ENCODE data around the gene R3HDM2. TPM values are rescaled to one million over a fixed set of nuclear protein-coding genes. Genes with fewer than 3 reads are reported as not detected.

The R3HDM2 gene
- total RNA-seq, 2 donors from 2014 or later: 82.7 to 116 TPM

DNA sequence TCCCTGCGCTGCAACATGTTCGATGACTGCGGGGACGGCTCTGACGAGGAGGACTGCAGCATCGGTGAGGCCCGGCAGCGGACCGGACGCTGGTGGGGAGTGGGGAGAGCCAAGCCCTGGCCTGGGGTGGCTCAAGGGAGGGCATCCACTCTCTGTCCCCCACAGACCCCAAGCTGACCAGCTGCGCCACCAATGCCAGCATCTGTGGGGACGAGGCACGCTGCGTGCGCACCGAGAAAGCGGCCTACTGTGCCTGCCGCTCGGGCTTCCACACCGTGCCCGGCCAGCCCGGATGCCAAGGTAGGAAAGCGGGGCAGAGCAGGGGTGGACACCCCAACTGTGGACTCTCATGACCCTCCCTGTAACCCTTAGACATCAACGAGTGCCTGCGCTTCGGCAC, 225.7 kb downstream of the R3HDM2 start:
- no peak overlapping the region for H3K27ac Mint-ChIP-seq
- TF ChIP-seq, protein P1, sequence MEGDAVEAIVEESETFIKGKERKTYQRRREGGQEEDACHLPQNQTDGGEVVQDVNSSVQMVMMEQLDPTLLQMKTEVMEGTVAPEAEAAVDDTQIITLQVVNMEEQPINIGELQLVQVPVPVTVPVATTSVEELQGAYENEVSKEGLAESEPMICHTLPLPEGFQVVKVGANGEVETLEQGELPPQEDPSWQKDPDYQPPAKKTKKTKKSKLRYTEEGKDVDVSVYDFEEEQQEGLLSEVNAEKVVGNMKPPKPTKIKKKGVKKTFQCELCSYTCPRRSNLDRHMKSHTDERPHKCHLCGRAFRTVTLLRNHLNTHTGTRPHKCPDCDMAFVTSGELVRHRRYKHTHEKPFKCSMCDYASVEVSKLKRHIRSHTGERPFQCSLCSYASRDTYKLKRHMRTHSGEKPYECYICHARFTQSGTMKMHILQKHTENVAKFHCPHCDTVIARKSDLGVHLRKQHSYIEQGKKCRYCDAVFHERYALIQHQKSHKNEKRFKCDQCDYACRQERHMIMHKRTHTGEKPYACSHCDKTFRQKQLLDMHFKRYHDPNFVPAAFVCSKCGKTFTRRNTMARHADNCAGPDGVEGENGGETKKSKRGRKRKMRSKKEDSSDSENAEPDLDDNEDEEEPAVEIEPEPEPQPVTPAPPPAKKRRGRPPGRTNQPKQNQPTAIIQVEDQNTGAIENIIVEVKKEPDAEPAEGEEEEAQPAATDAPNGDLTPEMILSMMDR (conservative IDR thresholded peaks at IDR 0.05): no peak
- DNase-seq: no peak
- Histone ChIP-seq H3K4me3 (ENCODE audit: low read length) (no peak overlapping the region), H3K27ac (ENCODE audit: low read depth, low read length) (no peak overlapping the region), H3K4me1 (ENCODE audit: control insufficient read depth, insufficient read depth, low read length) (no peaks in the 10 kb centered on the region), H3K9me3 (ENCODE audit: control insufficient read depth, low read length) (no peaks in the 10 kb centered on the region), H3K9ac (ENCODE audit: extremely low read depth, low read length, poor library complexity, severe bottlenecking) (no peak overlapping the region), H3K27me3 (ENCODE audit: control insufficient read depth, insufficient read depth, low read length, poor library complexity, severe bottlenecking) (no peaks in the 10 kb centered on the region), H3K36me3 (ENCODE audit: control insufficient read depth, insufficient read depth, low read length) (peaks cover 19% of the 10 kb centered on the region)
- no peaks in the 10 kb centered on the region for H3K4me1 Mint-ChIP-seq
- WGBS, 2 experiments (ENCODE audit: insufficient coverage in 1 of 2, insufficient read length in 1 of 2): 93 to 97% methylated on average over 6 to 26 of the region's 26 CpGs
- H3K9me3 Mint-ChIP-seq: no peaks in the 10 kb centered on the region
- no peak overlapping the region for H3K4me3 Mint-ChIP-seq
- no peaks in the 10 kb centered on the region for H3K27me3 Mint-ChIP-seq (ENCODE audit: insufficient read depth)
- peaks cover 49% of the 10 kb centered on the region for H3K36me3 Mint-ChIP-seq (ENCODE audit: low read depth)

DNA sequence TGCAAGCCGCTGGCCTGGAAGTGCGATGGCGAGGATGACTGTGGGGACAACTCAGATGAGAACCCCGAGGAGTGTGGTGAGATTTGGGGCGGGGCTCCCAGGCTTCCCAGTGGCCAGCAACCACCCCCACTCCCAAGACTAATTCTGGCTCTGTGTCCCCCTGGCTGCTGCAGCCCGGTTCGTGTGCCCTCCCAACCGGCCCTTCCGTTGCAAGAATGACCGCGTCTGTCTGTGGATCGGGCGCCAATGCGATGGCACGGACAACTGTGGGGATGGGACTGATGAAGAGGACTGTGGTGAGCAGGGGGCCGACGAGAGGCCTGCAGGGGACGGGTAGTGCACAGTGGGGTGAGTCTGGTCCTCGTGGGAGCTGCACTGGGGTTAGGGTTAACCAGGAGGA, 226.4 kb downstream of the R3HDM2 start:
- Histone ChIP-seq H3K27ac (ENCODE audit: low read depth, low read length) (no peak overlapping the region), H3K9ac (ENCODE audit: extremely low read depth, low read length, poor library complexity, severe bottlenecking) (no peak overlapping the region), H3K4me1 (ENCODE audit: control insufficient read depth, insufficient read depth, low read length) (no peaks in the 10 kb centered on the region), H3K4me3 (ENCODE audit: low read length) (no peak overlapping the region), H3K9me3 (ENCODE audit: control insufficient read depth, low read length) (no peaks in the 10 kb centered on the region), H3K36me3 (ENCODE audit: control insufficient read depth, insufficient read depth, low read length) (peaks cover 21% of the 10 kb centered on the region), H3K27me3 (ENCODE audit: control insufficient read depth, insufficient read depth, low read length, poor library complexity, severe bottlenecking) (no peaks in the 10 kb centered on the region)
- Mint-ChIP-seq H3K4me3 (no peak overlapping the region), H3K27me3 (ENCODE audit: insufficient read depth) (no peaks in the 10 kb centered on the region), H3K27ac (no peak overlapping the region), H3K4me1 (no peaks in the 10 kb centered on the region), H3K36me3 (ENCODE audit: low read depth) (peaks cover 52% of the 10 kb centered on the region), H3K9me3 (no peaks in the 10 kb centered on the region)
- DNase-seq: no peak
- 94 to 95% methylated on average over 7 to 19 of the region's 19 CpGs for WGBS, 2 experiments (ENCODE audit: insufficient coverage in 1 of 2, insufficient read length in 1 of 2)
- TF ChIP-seq, protein P1 (conservative IDR thresholded peaks at IDR 0.05): no peak

- 86 to 100% methylated on average over 2 to 11 of the region's 11 CpGs for WGBS, 2 experiments (ENCODE audit: insufficient coverage in 1 of 2, insufficient read length in 1 of 2)
- no peaks in the 10 kb centered on the region for H3K9me3 Mint-ChIP-seq
- H3K27me3 Mint-ChIP-seq (ENCODE audit: insufficient read depth): no peaks in the 10 kb centered on the region
- H3K36me3 ChIP-seq (ENCODE audit: control insufficient read depth, insufficient read depth, low read length): peaks cover 26% of the 10 kb centered on the region
- TF ChIP-seq, protein P1 (conservative IDR thresholded peaks at IDR 0.05): no peak
- no peaks in the 10 kb centered on the region for H3K9me3 ChIP-seq (ENCODE audit: control insufficient read depth, low read length)
- no peak overlapping the region for H3K4me3 Mint-ChIP-seq
- no peak overlapping the region for H3K9ac ChIP-seq (ENCODE audit: extremely low read depth, low read length, poor library complexity, severe bottlenecking)
- H3K4me1 Mint-ChIP-seq: no peaks in the 10 kb centered on the region
- peaks cover 57% of the 10 kb centered on the region for H3K36me3 Mint-ChIP-seq (ENCODE audit: low read depth)
- H3K27ac Mint-ChIP-seq: no peak overlapping the region
- no peak for DNase-seq
- H3K27ac ChIP-seq (ENCODE audit: low read depth, low read length): no peak overlapping the region
- no peaks in the 10 kb centered on the region for H3K27me3 ChIP-seq (ENCODE audit: control insufficient read depth, insufficient read depth, low read length, poor library complexity, severe bottlenecking)
- no peak overlapping the region for H3K4me3 ChIP-seq (ENCODE audit: low read length)
- no peaks in the 10 kb centered on the region for H3K4me1 ChIP-seq (ENCODE audit: control insufficient read depth, insufficient read depth, low read length)
Measured at GRCh38 chr12:57203791-57204190, 227.1 kb downstream of the R3HDM2 start.

Other genes with a start within 250 kb of the R3HDM2 start
- gene NXPH4, start 214.2 kb downstream of the R3HDM2 start, total RNA-seq: 1 to 10 TPM in 1 of 2 donors, under 1 TPM in 1; 0.31 to 1.1 TPM
- gene SHMT2, start 201.3 kb downstream of the R3HDM2 start, total RNA-seq: 100 to 1,000 TPM in 1 of 2 donors, 10 to 100 TPM in 1; 76.7 to 134 TPM
- gene STAC3, start 179.9 kb downstream of the R3HDM2 start, total RNA-seq: 1 to 10 TPM; 5.9 to 6.8 TPM
- not detected for gene INHBC, start 3.7 kb upstream of the R3HDM2 start, total RNA-seq
- under 1 TPM; 0.24 to 0.29 TPM for gene INHBE, start 24.3 kb upstream of the R3HDM2 start, total RNA-seq
- 1 to 10 TPM; 3.4 to 6.4 TPM for gene GLI1, start 28.7 kb upstream of the R3HDM2 start, total RNA-seq
- gene ARHGAP9, start 48.8 kb upstream of the R3HDM2 start, total RNA-seq: 1 to 10 TPM; 1.3 to 1.6 TPM
- gene MARS1, start 57.0 kb upstream of the R3HDM2 start, total RNA-seq: 100 to 1,000 TPM; 254 to 263 TPM
- gene DDIT3, start 89.5 kb upstream of the R3HDM2 start, total RNA-seq: 10 to 100 TPM in 1 of 2 donors, 1 to 10 TPM in 1; 9.9 to 12.4 TPM
- gene MBD6, start 91.8 kb upstream of the R3HDM2 start, total RNA-seq: 10 to 100 TPM; 49.2 to 88.2 TPM
- gene DCTN2, start 116.1 kb upstream of the R3HDM2 start, total RNA-seq: 100 to 1,000 TPM; 110 to 114 TPM
- gene KIF5A, start 119.0 kb upstream of the R3HDM2 start, total RNA-seq: 1 to 10 TPM; 2.3 to 4.5 TPM
- gene PIP4K2C, start 160.1 kb upstream of the R3HDM2 start, total RNA-seq: 10 to 100 TPM; 40.9 to 45.5 TPM
- 10 to 100 TPM; 59.6 to 62.6 TPM for gene DTX3, start 173.8 kb upstream of the R3HDM2 start, total RNA-seq
- 10 to 100 TPM; 12.7 to 20.1 TPM for gene ARHGEF25, start 180.4 kb upstream of the R3HDM2 start, total RNA-seq
- gene B4GALNT1, start 202.2 kb upstream of the R3HDM2 start, total RNA-seq: under 1 TPM; 0.49 to 0.66 TPM